ENCODE data around the gene ZNF329.
A peak's percentile ranks its signal among the peaks of the same experiment; 100 is the strongest.

ZNF329 gene

DNA sequence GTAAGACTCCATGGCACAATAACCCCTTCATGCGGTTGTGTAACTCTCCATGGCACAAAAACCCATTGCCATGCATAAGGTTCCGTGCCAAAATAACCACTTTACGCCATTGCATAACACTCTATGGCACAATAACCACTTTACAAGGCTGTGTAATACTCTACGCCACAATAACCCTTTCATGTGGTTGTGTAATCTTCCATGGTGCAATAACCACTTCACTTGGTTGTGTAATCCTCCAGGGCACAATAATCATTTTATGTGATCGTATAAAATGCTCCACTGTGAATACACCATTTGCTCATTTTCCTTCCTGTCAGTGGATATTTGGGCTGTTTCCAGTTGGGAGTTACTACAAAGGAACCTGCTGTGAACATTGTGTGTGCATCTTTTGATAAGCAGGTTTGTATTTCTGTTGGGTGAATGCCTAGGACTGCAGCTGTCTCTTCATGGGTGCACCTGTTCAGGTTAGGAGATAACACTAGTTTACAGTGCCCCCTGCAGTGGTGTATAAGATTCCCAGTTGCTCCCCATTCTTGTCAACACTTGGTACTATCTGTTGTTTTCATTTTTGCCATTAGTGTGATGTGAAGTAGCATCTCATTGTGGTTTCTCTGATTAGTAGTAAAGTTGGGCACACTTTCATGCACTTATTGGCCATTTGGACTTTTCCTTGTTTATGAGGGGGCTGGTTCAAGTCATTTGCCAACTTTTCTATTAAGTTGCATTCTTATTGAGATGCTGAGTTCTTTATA is 31.4 kb downstream of the ZNF329 start:
- no peak for DNase-seq (ENCODE audit: low spot score)

DNA sequence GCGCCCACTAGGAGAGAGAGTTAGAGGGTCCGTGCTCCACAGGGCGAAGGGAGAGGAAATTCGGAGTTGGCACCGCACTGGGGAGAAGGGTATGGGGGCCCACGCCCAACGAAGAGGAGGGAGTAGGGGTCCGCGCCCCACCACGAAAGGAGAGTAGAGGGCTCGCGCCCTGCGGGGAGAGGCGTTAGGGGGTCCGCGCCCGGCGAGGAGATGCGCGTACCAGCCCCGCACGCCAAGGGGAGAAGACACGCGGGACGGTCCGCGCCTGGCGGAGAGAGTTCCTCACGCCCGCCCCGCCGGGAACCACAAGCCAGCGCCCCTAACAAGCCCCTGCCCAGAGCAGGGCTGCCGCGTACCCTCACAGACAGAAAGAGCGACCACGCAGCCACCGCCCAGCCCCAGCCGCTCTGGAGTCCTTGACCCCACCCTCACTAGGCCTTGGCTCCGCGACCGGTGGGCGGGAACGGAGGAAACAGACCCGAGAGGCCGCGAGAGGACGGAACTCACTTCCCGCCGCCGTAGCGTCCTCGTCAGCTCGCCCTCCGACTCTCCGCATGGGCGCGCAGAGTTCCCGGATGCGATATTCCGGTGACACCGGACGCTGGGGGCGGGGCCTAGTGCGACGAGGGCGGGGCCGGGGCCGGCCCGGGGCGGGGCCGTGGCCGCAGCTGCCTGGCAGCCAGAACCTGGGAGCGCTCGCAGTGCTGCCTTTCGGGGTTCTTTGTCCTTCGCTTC is 32.6 kb downstream of the ZNF329 start:
- no peak for DNase-seq (ENCODE audit: low spot score)

DNA sequence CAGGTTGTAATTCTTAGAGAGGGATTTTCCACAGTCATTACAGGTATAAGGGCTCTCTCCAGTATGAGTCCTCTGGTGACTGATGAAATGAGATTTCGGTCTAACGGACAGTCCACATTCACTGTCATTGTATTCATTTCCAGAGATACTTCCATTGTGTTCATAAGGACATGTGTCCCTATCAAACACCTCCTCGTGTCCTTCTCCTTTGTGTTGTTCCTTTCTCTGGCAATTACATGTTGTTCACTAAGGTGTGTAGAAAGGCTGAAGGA is 42.1 kb downstream of the ZNF329 start:
- DNase-seq (ENCODE audit: low spot score): no peak

DNA sequence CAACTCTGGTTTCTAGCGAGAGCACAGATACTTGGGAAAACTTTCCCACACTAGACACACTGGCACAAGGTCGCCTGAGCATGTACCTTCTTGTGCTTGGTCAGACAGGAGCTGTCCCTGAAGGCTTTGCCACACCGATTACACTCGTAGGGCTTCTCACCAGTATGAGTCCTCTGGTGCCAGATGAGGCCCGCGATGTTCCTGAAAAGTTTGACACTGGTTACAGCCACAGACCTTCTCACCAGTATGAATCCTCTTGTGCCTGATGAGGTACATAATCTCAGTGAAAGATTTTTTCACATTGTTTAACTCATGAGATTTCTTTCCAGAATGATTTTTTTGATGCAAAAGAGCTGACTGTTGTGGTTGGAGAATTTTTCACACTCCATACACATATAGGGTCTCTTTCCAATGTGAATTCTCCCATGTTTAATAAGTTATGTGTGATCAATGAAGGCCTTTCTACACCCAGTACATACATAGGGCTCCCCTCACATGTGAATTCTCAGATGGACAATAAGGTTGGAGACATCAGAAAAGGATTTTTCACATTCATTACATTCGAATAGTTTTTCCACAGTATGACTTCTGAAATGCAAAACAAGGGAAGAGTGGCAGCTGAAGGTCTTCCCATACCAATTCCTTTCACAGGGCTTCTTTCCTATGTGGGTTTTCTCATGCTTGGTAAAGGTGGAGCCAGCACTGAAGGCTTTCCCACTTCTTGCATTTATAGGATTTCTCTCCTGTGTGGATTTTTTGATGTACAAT is 42.6 kb downstream of the ZNF329 start:
- no peak for DNase-seq (ENCODE audit: low spot score)

DNA sequence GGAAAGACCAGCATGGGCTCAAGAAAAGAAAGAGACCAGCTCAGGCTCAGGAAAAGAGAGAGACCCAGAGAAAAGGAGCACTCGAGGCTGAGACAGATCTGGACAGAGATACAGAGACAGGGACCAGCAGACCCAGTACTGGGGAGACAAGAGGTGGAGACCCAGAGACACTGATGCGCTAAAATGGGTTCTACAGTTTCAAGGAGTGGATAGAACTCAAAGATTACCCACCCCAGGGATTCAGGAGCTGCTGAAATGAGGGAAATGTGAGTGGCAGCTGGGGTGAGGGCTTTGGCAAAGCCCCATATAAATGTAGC is 51.9 kb downstream of the ZNF329 start:
- no peak for DNase-seq (ENCODE audit: low spot score)

DNA sequence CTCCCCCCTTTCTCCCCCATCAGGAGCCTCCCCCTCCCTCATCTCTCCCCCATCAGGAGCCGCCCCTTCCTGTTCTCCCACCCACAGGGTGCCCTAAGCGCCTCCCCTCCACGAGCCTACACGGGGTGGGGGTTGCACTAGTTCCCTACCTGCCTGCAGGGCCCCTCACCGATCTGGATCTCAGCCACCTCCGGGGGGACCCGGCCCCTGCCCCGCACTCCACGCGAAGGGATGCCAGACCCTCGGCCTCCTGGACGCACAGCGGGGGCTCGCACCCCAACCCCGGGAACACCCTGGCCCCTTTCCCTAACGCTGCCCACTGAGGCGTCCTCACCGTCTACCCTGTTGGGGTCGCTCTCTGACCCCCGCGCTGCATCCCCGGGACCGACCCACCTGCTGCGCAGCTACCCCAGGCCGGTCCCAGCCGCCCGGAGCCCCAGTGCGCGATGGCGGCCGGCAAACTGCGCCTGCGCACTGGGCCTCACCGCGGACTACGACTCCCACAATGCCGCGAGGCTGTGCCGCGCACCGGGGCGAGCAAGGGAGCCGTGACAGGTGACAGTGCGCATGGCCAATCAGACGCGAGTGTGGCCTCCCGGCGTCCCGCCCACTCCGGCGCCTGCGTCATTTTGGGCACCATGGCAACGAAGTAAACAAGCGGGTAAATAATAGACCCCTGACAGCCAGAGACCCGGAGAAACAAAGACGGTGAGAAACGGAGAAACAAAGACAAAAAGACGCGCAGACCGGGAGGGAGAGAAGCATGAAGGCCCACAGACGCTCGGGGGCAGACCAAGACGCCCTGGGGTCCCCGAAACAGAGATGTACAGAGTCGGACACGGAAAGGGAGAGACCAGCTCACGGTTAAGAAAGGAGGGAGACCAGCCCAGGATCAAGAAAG is 52.6 kb downstream of the ZNF329 start, which contains the start of gene ZSCAN18:
Gene ZSCAN18, minus strand, starts transcription at position 451 of the 901 bp plus-strand sequence. CDS start 7,964 bp downstream, outside the sequence.
- DNase-seq (ENCODE audit: low spot score): peak; percentile 97

DNA sequence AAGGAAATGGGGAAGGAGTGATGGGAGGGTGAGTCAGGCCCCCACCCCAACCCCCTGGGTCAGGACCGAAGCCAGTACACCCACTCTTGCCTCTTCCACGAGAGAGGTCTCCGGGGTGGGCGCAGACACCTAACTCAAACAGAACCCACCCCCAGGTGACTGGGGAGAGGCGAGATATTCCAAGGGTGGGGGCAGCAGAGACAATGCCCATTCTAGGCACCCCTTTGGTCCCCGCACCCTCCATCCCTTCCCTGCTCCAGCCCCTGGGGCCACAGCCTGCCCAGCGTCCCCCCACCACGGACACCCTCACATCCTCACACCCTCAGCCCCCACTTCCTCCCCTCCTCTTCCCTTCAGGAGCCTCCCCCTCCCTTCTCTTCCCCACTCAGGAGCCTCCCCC is 53.2 kb downstream of the ZNF329 start:
- no peak for DNase-seq (ENCODE audit: low spot score)

DNA sequence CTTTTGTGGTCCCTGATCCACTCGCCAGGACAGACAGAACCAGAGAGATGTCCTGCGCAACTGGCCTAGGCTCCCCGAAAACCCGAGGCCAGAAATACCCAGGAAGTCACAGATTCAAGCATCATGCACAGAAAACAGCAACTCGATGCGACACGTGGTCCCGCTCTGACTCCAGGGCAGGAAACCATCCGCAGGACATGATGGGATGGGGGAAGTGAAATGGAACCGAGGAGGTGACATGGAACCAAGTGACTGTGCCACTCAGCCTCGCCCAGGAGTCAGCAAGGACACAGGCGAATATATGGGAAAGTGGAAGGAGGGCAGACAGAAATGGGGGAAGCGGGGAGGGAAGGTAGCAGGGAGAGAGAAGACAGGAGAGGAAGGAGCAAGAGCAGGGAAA is 53.7 kb downstream of the ZNF329 start:
- no peak for DNase-seq (ENCODE audit: low spot score)

DNA sequence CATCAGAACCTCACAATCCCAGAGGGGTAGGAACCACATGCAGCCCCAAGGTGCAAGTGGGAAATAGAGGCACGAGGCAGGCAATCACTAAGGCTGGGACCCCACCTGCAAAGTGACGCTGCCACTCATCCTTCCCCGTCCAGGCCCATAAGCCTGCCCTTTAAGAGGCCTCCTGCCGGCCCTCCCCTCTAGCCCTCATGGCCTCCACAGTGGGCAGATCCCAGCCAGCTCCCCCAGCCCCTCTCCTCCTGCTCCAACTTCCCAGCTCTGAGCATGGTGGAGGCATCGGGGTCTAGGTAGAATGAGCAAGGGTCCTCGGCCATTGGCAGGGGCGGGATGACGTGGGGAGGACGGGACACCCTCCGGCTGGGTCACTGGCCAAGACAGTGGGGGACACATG is 55.3 kb downstream of the ZNF329 start:
- DNase-seq (ENCODE audit: low spot score): no peak

DNA sequence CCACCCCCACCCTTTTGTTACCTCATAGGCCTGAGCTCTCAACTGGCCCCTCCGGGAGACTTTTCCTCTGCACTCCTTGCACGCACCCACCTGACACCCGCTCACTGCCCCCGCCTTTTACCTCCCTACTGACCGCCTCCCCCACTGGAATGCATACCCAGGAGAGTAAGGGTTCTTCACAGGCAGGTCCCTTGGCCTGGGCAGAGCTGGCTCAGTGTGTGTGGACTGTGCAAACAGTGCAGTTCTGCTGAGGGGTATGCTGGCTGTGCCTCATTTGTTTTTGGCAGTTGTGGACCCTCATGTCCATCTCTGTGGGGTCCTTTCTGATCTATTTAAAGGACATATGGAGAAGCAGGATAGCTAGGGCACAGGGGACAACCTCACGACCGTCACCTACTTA is 57.5 kb downstream of the ZNF329 start:
- no peak for DNase-seq (ENCODE audit: low spot score)

DNA sequence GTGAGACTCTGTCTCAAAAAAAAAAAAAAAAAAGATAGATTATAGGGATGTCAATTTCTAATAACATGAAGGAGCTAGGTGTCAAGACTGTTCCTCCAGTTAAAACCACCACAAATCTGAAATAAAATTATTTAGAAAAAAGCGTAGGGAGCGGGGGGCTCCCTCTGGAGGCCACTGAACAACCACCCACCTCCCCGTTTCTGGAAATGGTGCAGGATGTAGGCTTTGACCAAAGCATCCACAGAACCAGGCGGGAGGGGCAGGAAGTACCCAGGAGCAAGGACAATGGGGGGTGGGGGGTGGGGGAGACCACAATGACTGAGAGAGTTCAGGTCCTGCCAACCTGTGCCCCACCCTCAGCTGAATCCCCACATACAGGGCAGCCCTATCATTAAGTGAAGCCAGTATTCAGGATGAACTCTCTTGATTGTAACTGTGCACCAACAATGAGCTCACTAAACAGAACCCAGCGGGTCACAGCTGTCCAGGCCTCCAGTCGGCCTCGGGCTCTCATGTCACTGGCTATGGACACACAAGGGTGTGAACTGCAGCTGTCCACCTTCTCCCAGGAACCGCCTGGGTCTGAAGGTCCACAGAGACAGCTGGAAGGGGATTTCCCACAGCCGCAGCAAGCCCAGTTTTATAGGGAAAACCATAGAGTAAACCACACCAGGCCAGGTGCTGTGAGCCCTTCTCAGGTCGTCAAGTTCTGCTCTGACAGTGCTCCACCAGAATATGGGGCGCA is 59.2 kb downstream of the ZNF329 start:
- no peak for DNase-seq (ENCODE audit: low spot score)

DNA sequence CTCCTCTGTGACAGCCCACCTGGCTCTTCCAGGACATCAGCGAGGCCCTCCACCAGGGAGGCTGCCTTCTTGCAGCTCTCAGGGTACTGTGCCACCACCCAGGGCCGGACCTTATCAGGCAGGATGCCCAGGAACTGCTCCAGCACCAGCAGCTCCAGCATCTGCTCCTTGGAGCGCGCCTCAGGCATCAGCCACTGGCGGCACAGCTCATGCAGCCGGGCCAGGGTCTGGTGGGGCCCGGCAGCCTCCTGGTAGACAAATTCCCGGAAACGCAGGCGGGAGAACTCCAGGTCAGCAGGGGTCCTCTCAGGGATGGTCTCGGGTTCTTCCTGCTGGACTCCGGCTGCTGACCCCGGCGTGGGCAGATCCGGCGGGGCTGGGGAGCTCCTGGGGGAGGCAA is 60.7 kb downstream of the ZNF329 start:
- no peak for DNase-seq (ENCODE audit: low spot score)

DNA sequence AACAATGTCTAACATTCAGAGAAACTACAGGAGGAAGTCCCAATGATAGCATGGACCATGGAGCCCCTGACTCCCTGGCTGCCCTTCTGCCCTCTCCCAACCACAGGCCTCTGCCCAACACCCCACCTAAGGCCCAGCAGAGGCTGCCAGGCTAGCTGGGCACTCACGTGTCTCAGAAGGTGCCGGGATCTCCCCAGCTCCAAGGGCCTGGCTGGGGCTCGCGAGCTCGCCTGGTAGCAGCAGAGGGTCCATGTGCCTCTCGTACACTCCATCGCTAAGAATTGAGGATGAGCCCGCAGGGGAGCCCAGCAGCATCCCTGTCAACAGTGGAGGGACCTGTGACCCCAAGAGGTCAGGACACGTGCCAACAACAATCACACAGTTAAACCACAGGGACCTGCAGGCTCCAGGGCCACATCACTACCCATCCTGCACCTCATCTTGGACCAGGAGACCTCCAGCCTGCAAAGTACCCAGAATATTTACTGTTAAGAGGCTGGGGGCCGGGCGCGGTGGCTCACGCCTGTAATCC is 62.0 kb downstream of the ZNF329 start:
- DNase-seq (ENCODE audit: low spot score): no peak

DNA sequence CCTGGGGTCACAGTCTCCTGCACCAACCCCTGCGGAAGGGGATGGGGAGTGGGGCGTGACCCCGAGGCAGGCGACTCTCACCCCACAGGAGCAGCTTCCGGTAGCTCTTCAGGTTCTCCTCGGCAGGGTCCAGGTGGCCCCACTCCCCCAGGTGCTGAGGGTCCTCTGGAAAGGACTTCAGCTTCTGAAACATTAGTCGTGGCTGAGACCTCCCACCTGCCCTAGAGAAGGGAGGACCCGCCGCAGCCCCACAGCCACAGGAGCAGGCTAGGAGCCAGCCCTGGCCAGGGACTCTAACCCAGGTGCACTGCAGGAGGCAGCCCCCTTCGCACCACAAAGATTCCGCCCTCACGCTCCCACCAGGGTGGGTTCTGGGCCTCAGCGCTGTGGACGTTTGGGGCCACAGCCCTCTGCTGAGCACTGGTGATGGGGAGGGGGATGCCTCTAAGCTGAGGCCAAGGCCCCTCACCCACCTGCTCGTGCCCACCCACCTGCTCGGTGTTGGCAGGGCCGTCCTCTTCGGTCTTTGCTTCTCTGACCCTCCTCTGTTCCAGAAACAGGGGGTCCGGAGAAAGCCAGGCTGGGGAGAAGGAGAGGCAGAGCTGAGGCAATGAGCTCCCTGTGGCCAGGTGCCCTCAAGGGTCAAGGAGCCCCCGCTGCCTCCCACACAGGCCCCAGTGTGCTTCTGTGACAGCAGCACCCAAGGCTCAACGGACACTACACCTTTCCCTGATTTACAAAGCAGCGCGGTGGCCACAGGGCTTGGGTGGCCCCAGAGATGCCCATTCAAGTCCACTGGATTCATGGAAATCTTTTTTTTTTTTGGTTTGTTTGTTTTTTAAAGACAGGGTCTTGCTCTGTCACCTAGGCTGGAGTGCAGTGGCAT is 63.5 kb downstream of the ZNF329 start:
- no peak for DNase-seq (ENCODE audit: low spot score)

DNA sequence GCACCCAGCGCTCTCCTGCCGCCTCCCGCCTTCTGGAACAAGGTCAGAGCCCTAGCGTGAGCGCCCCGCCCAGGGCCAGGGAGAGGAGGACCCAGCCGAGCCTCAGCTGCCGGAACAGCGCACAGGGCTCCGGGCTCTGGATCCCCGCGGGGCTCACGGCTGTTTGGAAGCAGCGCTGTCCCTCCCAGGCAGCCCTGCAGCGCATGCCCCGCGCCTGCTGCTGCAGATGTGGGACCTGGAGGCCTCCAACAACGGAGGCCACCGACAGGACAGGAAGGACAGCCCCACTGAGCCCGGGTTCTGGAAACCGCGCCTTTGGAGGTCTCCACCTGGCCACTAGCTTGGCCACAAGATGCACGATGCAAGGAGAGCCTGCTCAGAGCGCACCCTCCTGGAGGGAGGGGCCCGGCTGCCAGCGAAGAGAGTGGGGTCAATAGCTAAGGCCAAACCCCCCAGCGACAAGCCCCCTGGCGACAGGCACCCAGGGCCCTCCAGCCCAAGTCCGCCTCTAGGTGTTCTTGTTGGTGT is 65.2 kb downstream of the ZNF329 start:
- DNase-seq (ENCODE audit: low spot score): no peak

DNA sequence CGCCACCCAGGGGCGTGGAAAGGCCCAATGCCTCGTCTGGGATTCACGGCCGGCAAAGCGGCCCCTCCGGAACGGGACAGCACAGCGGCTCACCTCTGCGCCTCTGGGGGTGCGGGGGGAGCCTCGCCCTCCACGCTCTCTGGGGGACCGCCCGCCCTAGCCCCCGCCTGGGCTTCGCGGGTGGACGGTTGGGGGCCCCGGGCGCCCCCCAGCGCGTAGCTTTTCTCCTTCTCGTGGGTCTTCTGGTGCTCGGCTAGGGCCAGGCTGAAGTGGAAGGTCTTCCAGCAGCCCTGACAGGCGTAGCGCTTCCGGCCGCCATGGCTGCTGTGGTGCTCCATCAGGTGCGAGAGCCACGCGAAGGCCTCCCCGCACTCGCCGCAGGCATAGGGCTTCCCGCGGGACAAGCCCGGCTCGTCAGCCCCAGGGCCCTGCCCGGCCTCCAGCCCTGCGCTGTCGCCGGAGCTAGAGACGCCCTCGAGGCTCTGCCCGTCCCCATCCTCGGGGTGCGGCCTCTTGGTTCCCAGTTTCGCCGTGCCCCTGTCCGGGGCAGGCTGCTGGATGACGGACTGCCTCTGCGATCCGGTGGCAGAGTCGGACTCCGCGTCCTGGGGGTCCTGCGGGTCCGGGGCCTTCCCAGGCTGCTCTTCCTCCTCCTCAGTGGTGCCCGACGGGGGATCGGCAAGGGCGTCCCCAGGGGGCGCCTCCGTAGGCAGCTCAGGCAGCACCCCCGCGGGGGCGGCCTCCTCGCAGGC is 65.8 kb downstream of the ZNF329 start:
- DNase-seq (ENCODE audit: low spot score): no peak

DNA sequence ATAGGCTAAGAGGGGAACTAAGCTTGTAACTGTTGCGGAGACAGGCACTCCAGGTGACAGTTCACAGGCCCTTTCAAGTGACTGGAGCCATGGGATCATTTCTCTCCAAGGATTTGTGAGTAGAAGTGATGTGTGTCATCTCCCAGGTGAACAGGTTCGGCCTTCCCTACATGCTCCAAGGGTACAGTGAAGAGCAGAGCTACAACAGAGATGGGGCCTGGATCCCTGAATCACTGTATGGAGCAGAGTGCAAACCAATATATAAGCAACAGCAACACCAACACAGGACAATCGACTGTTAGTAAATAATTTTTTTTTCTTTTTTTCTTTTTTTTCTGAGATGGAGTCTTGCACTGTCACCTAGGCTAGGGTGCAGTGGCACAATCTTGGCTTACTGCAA is 67.6 kb downstream of the ZNF329 start:
- DNase-seq (ENCODE audit: low spot score): no peak

DNA sequence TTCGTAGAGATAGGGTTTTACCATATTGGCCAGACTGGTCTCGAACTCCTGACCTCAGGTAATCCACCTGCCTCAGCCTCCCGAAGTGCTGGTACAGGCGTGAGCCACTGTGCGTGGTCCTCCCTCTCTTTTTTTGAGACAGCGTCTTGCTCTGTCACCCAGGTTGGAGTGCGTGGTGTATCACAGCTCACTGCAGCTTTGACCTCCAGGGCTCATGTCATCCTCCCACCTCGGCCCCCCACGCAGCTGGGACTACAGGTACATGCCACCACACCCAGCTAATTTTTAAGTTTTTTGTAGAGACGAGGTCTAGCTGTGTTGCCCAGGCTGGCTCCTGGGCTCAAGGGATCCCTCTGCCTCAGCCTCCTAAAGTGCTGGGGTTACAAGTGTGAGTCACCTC is 70.8 kb downstream of the ZNF329 start:
- no peak for DNase-seq (ENCODE audit: low spot score)

Measured in CD4-positive, alpha-beta T cell treated with Interleukin-2 at 100 ng/mL for 4 hours (primary cell).